GM23338 (cell line): ENCODE measurements around the gene PDIK1L. TPM values are rescaled to one million over a fixed set of nuclear protein-coding genes. Genes with fewer than 3 reads are reported as not detected.

ENCODE experiments used
- ATAC-seq: fragments of 200-7000 bp; cut with Tn5 transposase; 3 replicates; pipeline ENCODE4 v1.9.1; 2020
- DNase-seq: peaks from one replicate; pipeline ENCODE4 v3.0.0-alpha.2; 2015; ENCODE audit warnings: low spot score
- H2AFZ ChIP-seq: fragments of 200-600 bp; sonication (generic); 2 replicates; pipeline ENCODE4 v1.8.0; 2016; ENCODE audit warnings: antibody characterized with exemption, mild to moderate bottlenecking, moderate library complexity
- H3F3A ChIP-seq: fragments of 200-600 bp; sonication (generic); replicated peaks from 2 replicates; pipeline ENCODE4 v1.8.0; 2017; ENCODE audit warnings: antibody characterized with exemption, mixed run types, low read depth
- H3K27ac ChIP-seq: fragments of 200-600 bp; sonication (generic); 2 replicates; pipeline ENCODE4 v1.6.1; 2016; ENCODE audit warnings: low read depth
- H3K27me3 ChIP-seq: fragments of 200-600 bp; sonication (generic); 2 replicates; pipeline ENCODE4 v1.8.0; 2016; ENCODE audit warnings: mild to moderate bottlenecking, mixed run types, moderate library complexity; ENCODE audit not compliant: insufficient read depth
- H3K36me3 ChIP-seq: fragments of 200-600 bp; sonication (generic); 2 replicates; pipeline ENCODE4 v1.8.0; 2016; ENCODE audit warnings: mild to moderate bottlenecking; ENCODE audit not compliant: insufficient read depth
- H3K4me1 ChIP-seq: fragments of 200-600 bp; sonication (generic); 2 replicates; pipeline ENCODE4 v1.8.0; 2016; ENCODE audit warnings: mild to moderate bottlenecking, moderate library complexity; ENCODE audit not compliant: insufficient read depth
- H3K4me2 ChIP-seq: fragments of 200-600 bp; sonication (generic); 2 replicates; pipeline ENCODE4 v1.7.1; 2017; ENCODE audit warnings: mixed run types
- H3K4me3 ChIP-seq: fragments of 200-600 bp; sonication (generic); 2 replicates; pipeline ENCODE4 v1.6.1; 2016; ENCODE audit warnings: mixed run types
- H3K79me2 ChIP-seq: fragments of 200-600 bp; sonication (generic); replicated peaks from 2 replicates; pipeline ENCODE4 v1.8.0; 2017; ENCODE audit warnings: mild to moderate bottlenecking; ENCODE audit not compliant: insufficient read depth
- H3K9me2 ChIP-seq: fragments of 200-600 bp; sonication (generic); 2 replicates; pipeline ENCODE4 v1.8.0; 2017; ENCODE audit not compliant: insufficient read depth
- H4K20me1 ChIP-seq: fragments of 200-600 bp; sonication (generic); replicated peaks from 2 replicates; pipeline ENCODE4 v1.8.0; 2017; ENCODE audit warnings: mild to moderate bottlenecking; ENCODE audit not compliant: insufficient read depth
- H3K27ac Mint-ChIP-seq: 2 replicates; pipeline ENCODE4 v1.8.0; 2020; ENCODE audit warnings: inconsistent platforms, mild to moderate bottlenecking, moderate library complexity, mixed read lengths
- H3K27me3 Mint-ChIP-seq: 3 replicates; pipeline ENCODE4 v1.8.0; 2022; ENCODE audit warnings: low read depth, mild to moderate bottlenecking, moderate library complexity, mixed read lengths, inconsistent platforms; ENCODE audit not compliant: insufficient read depth, poor library complexity
- H3K36me3 Mint-ChIP-seq: 3 replicates; pipeline ENCODE4 v1.8.0; 2021; ENCODE audit warnings: low read depth, mild to moderate bottlenecking, inconsistent platforms, moderate library complexity, mixed read lengths
- H3K4me1 Mint-ChIP-seq: 3 replicates; pipeline ENCODE4 v1.8.0; 2020; ENCODE audit warnings: mild to moderate bottlenecking, inconsistent platforms, mixed read lengths
- H3K4me3 Mint-ChIP-seq: 3 replicates; pipeline ENCODE4 v1.8.0; 2021; ENCODE audit warnings: moderate library complexity, mild to moderate bottlenecking, inconsistent platforms, mixed read lengths
- H3K9me3 Mint-ChIP-seq: 3 replicates; pipeline ENCODE4 v1.8.0; 2020; ENCODE audit warnings: moderate library complexity, mild to moderate bottlenecking, inconsistent platforms, mixed read lengths
- CREB1 ChIP-seq: fragments of 250-450 bp; sonication (Bioruptor Pico); IDR thresholded peaks from 2 replicates; pipeline ENCODE4 v1.5.0; 2020; ENCODE audit warnings: low read depth, mild to moderate bottlenecking, moderate library complexity
- ETS1 ChIP-seq: IDR thresholded peaks from 2 replicates; pipeline ENCODE4 v1.6.1; 2016; ENCODE audit warnings: antibody characterized with exemption
- EZH2 ChIP-seq: fragments of 200-600 bp; sonication (generic); IDR thresholded peaks from one replicate; pipeline ENCODE4 v1.8.0; 2017; ENCODE audit warnings: antibody characterized with exemption, mild to moderate bottlenecking, low read depth; ENCODE audit not compliant: unreplicated experiment
- EZH2phosphoT487 ChIP-seq: fragments of 200-600 bp; sonication (generic); IDR thresholded peaks from one replicate; pipeline ENCODE4 v1.8.1; 2018; ENCODE audit warnings: antibody characterized with exemption; ENCODE audit not compliant: unreplicated experiment
- JUNB ChIP-seq: IDR thresholded peaks from one replicate; pipeline ENCODE4 v1.6.1; 2016; ENCODE audit warnings: antibody characterized with exemption; ENCODE audit not compliant: unreplicated experiment
- NANOG ChIP-seq: IDR thresholded peaks from 2 replicates; pipeline ENCODE4 v1.6.1; 2016; ENCODE audit warnings: antibody characterized with exemption, borderline replicate concordance
- POLR2AphosphoS5 ChIP-seq: IDR thresholded peaks from 2 replicates; pipeline ENCODE4 v1.6.1; 2016; ENCODE audit warnings: antibody characterized with exemption, low read depth
- STAT1 ChIP-seq: IDR thresholded peaks from one replicate; pipeline ENCODE4 v1.6.1; 2016; ENCODE audit warnings: antibody characterized with exemption; ENCODE audit not compliant: unreplicated experiment
- ZNF114 ChIP-seq: fragments of 250-450 bp; sonication (Bioruptor Pico); IDR thresholded peaks from 2 replicates; pipeline ENCODE4 v1.5.0; 2020; ENCODE audit warnings: mild to moderate bottlenecking, moderate library complexity
- ZNF331 ChIP-seq: fragments of 250-450 bp; sonication (Bioruptor Pico); IDR thresholded peaks from 2 replicates; pipeline ENCODE4 v1.5.0; 2020; ENCODE audit warnings: low read depth, mild to moderate bottlenecking, moderate library complexity
- polyA plus RNA-seq: library from polyadenylated mRNA; unstranded; fragments of >200 nt; fragmentation: Nextera tagmentation; extraction: Ambion mirVana; gene quantifications from 2 replicates; pipeline ENCODE4 v1.2.1, GENCODE V29; 2016
- total RNA-seq: library from RNA; depleted of rRNA; stranded (reverse); fragments of >200 nt; shearing (Covaris generic); gene quantifications from 2 replicates; pipeline ENCODE4 v1.2.3, GENCODE V29; 2014
- TF ChIP-seq, protein P1 (sequence below): IDR thresholded peaks from one replicate; pipeline ENCODE4 v1.6.1; 2018; ENCODE audit warnings: antibody characterized with exemption; ENCODE audit not compliant: unreplicated experiment
- TF ChIP-seq, protein P2 (sequence below), 2 experiments: fragments of 200-600 bp in 1 of 2; sonication (generic) in 1 of 2; conservative IDR thresholded peaks; 2 replicates each; pipeline versions ENCODE4 v1.5.1 to v1.6.1; 2016 to 2017; ENCODE audit warnings: antibody characterized with exemption in 2 of 2, low read depth in 2 of 2, mild to moderate bottlenecking in 2 of 2, moderate library complexity in 1 of 2
- TF ChIP-seq, protein P3 (sequence below): fragments of 250-450 bp; sonication (Bioruptor Pico); IDR thresholded peaks from 2 replicates; pipeline ENCODE4 v1.5.0; 2020; ENCODE audit warnings: mild to moderate bottlenecking, moderate library complexity

PDIK1L gene
- total and polyA plus RNA-seq, 2 experiments from 2014 or later, result 1.6 to 3.0 TPM

- H4K20me1 ChIP-seq, result no peaks in the 10 kb centered on the region
- no peak overlapping the region for H3K4me3 ChIP-seq
- H3K36me3 Mint-ChIP-seq, result no peaks in the 10 kb centered on the region
- H3K4me2 ChIP-seq, result no peak overlapping the region
- no peak overlapping the region for H3K4me3 Mint-ChIP-seq
- no peaks in the 10 kb centered on the region for H3K79me2 ChIP-seq
- no peak overlapping the region for H2AFZ ChIP-seq
- H3K27ac Mint-ChIP-seq, result no peak overlapping the region
- ATAC-seq, result no peak
- H3K27ac ChIP-seq, result no peak overlapping the region
- H3K4me1 ChIP-seq, result peaks cover 26% of the 10 kb centered on the region
- H3K9me3 Mint-ChIP-seq, result no peaks in the 10 kb centered on the region
- peaks cover 8% of the 10 kb centered on the region for H3K27me3 Mint-ChIP-seq
- DNase-seq, result no peak
- H3K4me1 Mint-ChIP-seq, result peaks cover 24% of the 10 kb centered on the region
- H3K27me3 ChIP-seq, result no peaks in the 10 kb centered on the region; the same call in 1 of the 2 replicates
- no peaks in the 10 kb centered on the region for H3K36me3 ChIP-seq
- 0 out of 2 replicates have a peak, but pooled peaks cover 2% of the 10 kb centered on the region for H3F3A ChIP-seq
- TF ChIP-seq ZNF331 (CRISPR knock-in tag) (no peak), CREB1 (CRISPR knock-in tag) (no peak), JUNB (no peak), ETS1 (no peak), EZH2 (no peak), STAT1 (no peak), ZNF114 (no peak), EZH2phosphoT487 (no peak), POLR2AphosphoS5 (no peak), NANOG (no peak)
- TF ChIP-seq, protein P1, sequence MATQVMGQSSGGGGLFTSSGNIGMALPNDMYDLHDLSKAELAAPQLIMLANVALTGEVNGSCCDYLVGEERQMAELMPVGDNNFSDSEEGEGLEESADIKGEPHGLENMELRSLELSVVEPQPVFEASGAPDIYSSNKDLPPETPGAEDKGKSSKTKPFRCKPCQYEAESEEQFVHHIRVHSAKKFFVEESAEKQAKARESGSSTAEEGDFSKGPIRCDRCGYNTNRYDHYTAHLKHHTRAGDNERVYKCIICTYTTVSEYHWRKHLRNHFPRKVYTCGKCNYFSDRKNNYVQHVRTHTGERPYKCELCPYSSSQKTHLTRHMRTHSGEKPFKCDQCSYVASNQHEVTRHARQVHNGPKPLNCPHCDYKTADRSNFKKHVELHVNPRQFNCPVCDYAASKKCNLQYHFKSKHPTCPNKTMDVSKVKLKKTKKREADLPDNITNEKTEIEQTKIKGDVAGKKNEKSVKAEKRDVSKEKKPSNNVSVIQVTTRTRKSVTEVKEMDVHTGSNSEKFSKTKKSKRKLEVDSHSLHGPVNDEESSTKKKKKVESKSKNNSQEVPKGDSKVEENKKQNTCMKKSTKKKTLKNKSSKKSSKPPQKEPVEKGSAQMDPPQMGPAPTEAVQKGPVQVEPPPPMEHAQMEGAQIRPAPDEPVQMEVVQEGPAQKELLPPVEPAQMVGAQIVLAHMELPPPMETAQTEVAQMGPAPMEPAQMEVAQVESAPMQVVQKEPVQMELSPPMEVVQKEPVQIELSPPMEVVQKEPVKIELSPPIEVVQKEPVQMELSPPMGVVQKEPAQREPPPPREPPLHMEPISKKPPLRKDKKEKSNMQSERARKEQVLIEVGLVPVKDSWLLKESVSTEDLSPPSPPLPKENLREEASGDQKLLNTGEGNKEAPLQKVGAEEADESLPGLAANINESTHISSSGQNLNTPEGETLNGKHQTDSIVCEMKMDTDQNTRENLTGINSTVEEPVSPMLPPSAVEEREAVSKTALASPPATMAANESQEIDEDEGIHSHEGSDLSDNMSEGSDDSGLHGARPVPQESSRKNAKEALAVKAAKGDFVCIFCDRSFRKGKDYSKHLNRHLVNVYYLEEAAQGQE, result no peak
- TF ChIP-seq, protein P2, sequence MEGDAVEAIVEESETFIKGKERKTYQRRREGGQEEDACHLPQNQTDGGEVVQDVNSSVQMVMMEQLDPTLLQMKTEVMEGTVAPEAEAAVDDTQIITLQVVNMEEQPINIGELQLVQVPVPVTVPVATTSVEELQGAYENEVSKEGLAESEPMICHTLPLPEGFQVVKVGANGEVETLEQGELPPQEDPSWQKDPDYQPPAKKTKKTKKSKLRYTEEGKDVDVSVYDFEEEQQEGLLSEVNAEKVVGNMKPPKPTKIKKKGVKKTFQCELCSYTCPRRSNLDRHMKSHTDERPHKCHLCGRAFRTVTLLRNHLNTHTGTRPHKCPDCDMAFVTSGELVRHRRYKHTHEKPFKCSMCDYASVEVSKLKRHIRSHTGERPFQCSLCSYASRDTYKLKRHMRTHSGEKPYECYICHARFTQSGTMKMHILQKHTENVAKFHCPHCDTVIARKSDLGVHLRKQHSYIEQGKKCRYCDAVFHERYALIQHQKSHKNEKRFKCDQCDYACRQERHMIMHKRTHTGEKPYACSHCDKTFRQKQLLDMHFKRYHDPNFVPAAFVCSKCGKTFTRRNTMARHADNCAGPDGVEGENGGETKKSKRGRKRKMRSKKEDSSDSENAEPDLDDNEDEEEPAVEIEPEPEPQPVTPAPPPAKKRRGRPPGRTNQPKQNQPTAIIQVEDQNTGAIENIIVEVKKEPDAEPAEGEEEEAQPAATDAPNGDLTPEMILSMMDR (conservative IDR thresholded peaks at IDR 0.05; ENCODE audit: low read depth in 2 of 2), result no peak
- TF ChIP-seq, protein P3, sequence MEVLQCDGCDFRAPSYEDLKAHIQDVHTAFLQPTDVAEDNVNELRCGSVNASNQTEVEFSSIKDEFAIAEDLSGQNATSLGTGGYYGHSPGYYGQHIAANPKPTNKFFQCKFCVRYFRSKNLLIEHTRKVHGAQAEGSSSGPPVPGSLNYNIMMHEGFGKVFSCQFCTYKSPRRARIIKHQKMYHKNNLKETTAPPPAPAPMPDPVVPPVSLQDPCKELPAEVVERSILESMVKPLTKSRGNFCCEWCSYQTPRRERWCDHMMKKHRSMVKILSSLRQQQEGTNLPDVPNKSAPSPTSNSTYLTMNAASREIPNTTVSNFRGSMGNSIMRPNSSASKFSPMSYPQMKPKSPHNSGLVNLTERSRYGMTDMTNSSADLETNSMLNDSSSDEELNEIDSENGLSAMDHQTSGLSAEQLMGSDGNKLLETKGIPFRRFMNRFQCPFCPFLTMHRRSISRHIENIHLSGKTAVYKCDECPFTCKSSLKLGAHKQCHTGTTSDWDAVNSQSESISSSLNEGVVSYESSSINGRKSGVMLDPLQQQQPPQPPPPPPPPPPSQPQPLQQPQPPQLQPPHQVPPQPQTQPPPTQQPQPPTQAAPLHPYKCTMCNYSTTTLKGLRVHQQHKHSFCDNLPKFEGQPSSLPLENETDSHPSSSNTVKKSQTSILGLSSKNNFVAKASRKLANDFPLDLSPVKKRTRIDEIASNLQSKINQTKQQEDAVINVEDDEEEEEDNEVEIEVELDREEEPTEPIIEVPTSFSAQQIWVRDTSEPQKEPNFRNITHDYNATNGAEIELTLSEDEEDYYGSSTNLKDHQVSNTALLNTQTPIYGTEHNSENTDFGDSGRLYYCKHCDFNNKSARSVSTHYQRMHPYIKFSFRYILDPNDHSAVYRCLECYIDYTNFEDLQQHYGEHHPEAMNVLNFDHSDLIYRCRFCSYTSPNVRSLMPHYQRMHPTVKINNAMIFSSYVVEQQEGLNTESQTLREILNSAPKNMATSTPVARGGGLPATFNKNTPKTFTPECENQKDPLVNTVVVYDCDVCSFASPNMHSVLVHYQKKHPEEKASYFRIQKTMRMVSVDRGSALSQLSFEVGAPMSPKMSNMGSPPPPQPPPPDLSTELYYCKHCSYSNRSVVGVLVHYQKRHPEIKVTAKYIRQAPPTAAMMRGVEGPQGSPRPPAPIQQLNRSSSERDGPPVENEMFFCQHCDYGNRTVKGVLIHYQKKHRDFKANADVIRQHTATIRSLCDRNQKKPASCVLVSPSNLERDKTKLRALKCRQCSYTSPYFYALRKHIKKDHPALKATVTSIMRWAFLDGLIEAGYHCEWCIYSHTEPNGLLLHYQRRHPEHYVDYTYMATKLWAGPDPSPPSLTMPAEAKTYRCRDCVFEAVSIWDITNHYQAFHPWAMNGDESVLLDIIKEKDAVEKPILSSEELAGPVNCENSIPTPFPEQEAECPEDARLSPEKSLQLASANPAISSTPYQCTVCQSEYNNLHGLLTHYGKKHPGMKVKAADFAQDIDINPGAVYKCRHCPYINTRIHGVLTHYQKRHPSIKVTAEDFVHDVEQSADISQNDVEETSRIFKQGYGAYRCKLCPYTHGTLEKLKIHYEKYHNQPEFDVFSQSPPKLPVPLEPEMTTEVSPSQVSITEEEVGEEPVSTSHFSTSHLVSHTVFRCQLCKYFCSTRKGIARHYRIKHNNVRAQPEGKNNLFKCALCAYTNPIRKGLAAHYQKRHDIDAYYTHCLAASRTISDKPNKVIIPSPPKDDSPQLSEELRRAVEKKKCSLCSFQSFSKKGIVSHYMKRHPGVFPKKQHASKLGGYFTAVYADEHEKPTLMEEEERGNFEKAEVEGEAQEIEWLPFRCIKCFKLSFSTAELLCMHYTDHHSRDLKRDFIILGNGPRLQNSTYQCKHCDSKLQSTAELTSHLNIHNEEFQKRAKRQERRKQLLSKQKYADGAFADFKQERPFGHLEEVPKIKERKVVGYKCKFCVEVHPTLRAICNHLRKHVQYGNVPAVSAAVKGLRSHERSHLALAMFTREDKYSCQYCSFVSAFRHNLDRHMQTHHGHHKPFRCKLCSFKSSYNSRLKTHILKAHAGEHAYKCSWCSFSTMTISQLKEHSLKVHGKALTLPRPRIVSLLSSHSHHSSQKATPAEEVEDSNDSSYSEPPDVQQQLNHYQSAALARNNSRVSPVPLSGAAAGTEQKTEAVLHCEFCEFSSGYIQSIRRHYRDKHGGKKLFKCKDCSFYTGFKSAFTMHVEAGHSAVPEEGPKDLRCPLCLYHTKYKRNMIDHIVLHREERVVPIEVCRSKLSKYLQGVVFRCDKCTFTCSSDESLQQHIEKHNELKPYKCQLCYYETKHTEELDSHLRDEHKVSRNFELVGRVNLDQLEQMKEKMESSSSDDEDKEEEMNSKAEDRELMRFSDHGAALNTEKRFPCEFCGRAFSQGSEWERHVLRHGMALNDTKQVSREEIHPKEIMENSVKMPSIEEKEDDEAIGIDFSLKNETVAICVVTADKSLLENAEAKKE (CRISPR knock-in tag), result no peak
- H3K9me2 ChIP-seq, result no peaks in the 10 kb centered on the region
Measured at GRCh38 chr1:26097696-26098095, 13.9 kb upstream of the PDIK1L start.
